Measurements from ENCODE around the gene SPSB1. TPM values are rescaled to one million over a fixed set of nuclear protein-coding genes. Genes with fewer than 3 reads are reported as not detected.
A peak's percentile ranks its signal among the peaks of the same experiment; 100 is the strongest.

The SPSB1 gene
- total RNA-seq, 1 experiment from 2014 or later: 4.3 TPM

DNA sequence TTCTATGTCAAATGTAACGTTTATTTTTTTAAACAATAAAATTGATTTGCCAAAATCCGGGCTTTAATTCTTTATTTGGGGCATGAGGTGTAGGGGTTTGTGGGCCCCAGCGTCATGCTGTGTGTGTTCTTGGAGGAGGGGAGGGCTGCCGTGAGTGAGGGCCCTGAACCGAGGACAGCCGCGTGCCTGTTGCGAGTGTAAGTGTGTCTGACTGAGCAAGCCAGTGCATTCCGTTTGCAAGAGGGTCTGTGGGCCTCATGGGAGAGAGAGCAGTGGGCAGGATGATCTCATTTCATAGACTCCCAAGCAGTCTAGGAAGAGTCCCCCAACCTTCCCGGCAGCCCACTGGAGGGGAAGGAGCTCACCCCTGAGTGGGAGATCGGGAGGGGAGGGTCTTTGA, 21.4 kb upstream of the SPSB1 start:
- Mint-ChIP-seq H3K36me3 (no peaks in the 10 kb centered on the region), H3K27ac (no peak overlapping the region), H3K27me3 (ENCODE audit: low read depth) (no peaks in the 10 kb centered on the region; the same call in 1 of the 2 replicates), H3K4me1 (peaks cover 15% of the 10 kb centered on the region), H3K9me3 (no peaks in the 10 kb centered on the region), H3K4me3 (no peak overlapping the region)
- no peak for TF ChIP-seq CREM (CRISPR knock-in tag; IDR thresholded peaks at IDR 0.05)
- TF ChIP-seq, protein P1, sequence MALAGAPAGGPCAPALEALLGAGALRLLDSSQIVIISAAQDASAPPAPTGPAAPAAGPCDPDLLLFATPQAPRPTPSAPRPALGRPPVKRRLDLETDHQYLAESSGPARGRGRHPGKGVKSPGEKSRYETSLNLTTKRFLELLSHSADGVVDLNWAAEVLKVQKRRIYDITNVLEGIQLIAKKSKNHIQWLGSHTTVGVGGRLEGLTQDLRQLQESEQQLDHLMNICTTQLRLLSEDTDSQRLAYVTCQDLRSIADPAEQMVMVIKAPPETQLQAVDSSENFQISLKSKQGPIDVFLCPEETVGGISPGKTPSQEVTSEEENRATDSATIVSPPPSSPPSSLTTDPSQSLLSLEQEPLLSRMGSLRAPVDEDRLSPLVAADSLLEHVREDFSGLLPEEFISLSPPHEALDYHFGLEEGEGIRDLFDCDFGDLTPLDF (CRISPR knock-in tag; IDR thresholded peaks at IDR 0.05): no peak
- TF ChIP-seq ZNF425 (CRISPR knock-in tag; conservative IDR thresholded peaks at IDR 0.05): no peak
- TF ChIP-seq NR3C1 (CRISPR knock-in tag; conservative IDR thresholded peaks at IDR 0.05; ENCODE audit: low read depth): no peak
- TF ChIP-seq, protein P2, sequence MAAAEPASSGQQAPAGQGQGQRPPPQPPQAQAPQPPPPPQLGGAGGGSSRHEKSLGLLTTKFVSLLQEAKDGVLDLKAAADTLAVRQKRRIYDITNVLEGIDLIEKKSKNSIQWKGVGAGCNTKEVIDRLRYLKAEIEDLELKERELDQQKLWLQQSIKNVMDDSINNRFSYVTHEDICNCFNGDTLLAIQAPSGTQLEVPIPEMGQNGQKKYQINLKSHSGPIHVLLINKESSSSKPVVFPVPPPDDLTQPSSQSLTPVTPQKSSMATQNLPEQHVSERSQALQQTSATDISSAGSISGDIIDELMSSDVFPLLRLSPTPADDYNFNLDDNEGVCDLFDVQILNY (CRISPR knock-in tag; IDR thresholded peaks at IDR 0.05): no peak
- TF ChIP-seq ZNF317 (CRISPR knock-in tag; IDR thresholded peaks at IDR 0.05; ENCODE audit: borderline replicate concordance, low read depth): no peak
- no peak for TF ChIP-seq MXD4 (CRISPR knock-in tag; IDR thresholded peaks at IDR 0.05; ENCODE audit: borderline replicate concordance)
- no peak for TF ChIP-seq SP1 (CRISPR knock-in tag; conservative IDR thresholded peaks at IDR 0.05)
- no peak for TF ChIP-seq MLX (CRISPR knock-in tag; IDR thresholded peaks at IDR 0.05)
- no peak for TF ChIP-seq HMGA2 (CRISPR knock-in tag; IDR thresholded peaks at IDR 0.05)
- ATAC-seq (no peak), DNase-seq (ENCODE audit: low spot score) (no peak)
- ChIA-PET CTCF (interaction anchor here (2.4 to 3.2 kb wide), 2 partner anchors 20 to 184 kb away, joined by 12 to 14 read pairs; no protein-coding TSS in a partner anchor), POLR2A (no interaction called here)

GRCh38 chr1:9271861-9272595, 20.7 kb upstream of the SPSB1 start:
- ChIA-PET POLR2A (no interaction called here), CTCF (interaction anchor here (1.4 to 3.2 kb wide), 4 partner anchors 21 to 183 kb away, joined by 3 to 14 read pairs (median 8); no protein-coding TSS in a partner anchor)
- DNase-seq (ENCODE audit: low spot score) (no peak), ATAC-seq (no peak)
- H3K36me3 Mint-ChIP-seq: no peaks in the 10 kb centered on the region
- H3K4me1 Mint-ChIP-seq: peaks cover 18% of the 10 kb centered on the region
- TF ChIP-seq STAT6 (CRISPR knock-in tag; conservative IDR thresholded peaks at IDR 0.05; ENCODE audit: low read depth) (no peak), TEAD4 (CRISPR knock-in tag; IDR thresholded peaks at IDR 0.05) (no peak)
- TF ChIP-seq, protein P3, sequence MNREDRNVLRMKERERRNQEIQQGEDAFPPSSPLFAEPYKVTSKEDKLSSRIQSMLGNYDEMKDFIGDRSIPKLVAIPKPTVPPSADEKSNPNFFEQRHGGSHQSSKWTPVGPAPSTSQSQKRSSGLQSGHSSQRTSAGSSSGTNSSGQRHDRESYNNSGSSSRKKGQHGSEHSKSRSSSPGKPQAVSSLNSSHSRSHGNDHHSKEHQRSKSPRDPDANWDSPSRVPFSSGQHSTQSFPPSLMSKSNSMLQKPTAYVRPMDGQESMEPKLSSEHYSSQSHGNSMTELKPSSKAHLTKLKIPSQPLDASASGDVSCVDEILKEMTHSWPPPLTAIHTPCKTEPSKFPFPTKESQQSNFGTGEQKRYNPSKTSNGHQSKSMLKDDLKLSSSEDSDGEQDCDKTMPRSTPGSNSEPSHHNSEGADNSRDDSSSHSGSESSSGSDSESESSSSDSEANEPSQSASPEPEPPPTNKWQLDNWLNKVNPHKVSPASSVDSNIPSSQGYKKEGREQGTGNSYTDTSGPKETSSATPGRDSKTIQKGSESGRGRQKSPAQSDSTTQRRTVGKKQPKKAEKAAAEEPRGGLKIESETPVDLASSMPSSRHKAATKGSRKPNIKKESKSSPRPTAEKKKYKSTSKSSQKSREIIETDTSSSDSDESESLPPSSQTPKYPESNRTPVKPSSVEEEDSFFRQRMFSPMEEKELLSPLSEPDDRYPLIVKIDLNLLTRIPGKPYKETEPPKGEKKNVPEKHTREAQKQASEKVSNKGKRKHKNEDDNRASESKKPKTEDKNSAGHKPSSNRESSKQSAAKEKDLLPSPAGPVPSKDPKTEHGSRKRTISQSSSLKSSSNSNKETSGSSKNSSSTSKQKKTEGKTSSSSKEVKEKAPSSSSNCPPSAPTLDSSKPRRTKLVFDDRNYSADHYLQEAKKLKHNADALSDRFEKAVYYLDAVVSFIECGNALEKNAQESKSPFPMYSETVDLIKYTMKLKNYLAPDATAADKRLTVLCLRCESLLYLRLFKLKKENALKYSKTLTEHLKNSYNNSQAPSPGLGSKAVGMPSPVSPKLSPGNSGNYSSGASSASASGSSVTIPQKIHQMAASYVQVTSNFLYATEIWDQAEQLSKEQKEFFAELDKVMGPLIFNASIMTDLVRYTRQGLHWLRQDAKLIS (CRISPR knock-in tag; IDR thresholded peaks at IDR 0.05; ENCODE audit: borderline replicate concordance): no peak
- H3K9me3 Mint-ChIP-seq: no peaks in the 10 kb centered on the region
- H3K27me3 Mint-ChIP-seq (ENCODE audit: low read depth): no peaks in the 10 kb centered on the region; the same call in 1 of the 2 replicates
- H3K27ac Mint-ChIP-seq: peak overlapping the region; percentile 42; the same call in 1 of the 2 replicates
- H3K4me3 Mint-ChIP-seq: no peak overlapping the region
